ENCODE measurements around the gene PRCC.

The PRCC gene

DNA sequence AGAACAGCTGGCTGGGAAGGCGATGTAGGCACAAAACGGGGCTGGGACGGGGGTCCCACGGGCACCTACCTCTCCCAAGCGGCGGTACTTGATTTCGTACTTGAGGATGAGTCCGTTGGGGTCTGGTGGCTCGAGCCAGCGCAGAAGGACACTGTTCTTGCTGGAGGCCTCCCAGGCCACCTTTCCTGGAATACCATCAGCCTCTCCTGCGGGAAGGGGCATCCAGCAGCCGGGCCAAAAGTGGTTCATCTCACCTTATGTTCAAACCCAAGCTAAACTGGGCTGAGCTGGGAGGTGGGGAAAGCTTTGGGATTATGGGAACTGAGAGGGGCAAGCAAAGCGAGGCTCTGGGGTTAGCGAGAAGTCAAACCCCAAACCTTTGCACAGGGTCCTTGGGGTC lies 77.3 kb downstream of the PRCC start:
- DNase-seq (ENCODE audit: low read depth) = no peak

DNA sequence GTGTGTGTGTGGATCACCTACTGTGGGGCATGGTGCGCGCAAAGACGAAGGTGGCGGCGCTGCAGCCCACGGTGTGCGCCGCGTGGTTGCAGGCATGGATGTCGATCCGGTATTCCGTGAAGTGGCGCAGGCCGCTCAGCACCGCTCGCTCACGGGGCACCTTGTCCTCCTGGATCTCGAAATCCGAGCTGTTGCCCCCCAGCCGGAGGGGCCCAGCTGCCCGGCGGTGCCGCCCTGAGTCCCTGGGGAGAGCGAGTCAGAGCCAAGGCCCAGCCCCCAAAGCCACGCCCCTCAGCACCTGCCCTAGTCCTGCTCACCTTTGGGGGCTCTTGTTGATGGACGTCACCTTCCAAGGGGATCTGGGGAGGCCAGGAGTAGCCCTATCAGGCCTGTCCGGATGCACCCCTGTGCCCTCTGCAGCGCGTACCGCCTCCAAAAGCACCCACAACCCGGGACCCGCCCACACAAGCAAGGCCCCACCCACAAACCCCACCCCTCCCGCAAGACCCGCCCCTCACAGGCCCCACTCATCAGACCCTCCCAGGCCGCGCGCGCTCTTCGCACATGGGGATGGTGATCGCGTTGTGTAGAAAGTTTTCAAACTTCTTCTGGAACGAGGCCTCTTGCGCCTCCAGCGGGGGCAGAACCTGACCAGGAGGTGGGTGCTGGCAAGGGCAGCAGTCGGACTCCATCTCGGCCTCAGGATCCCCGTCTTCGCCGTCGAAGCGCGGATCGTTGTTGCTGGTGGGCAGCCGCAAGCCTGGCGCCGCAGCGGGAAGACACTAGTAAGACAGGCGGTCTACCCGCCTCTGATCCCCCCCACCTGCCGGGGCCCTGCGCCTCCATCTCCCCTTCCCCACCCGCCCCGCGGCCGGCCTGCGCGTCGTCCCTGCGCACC lies 78.0 kb downstream of the PRCC start:
- DNase-seq (ENCODE audit: low read depth) = no peak

DNA sequence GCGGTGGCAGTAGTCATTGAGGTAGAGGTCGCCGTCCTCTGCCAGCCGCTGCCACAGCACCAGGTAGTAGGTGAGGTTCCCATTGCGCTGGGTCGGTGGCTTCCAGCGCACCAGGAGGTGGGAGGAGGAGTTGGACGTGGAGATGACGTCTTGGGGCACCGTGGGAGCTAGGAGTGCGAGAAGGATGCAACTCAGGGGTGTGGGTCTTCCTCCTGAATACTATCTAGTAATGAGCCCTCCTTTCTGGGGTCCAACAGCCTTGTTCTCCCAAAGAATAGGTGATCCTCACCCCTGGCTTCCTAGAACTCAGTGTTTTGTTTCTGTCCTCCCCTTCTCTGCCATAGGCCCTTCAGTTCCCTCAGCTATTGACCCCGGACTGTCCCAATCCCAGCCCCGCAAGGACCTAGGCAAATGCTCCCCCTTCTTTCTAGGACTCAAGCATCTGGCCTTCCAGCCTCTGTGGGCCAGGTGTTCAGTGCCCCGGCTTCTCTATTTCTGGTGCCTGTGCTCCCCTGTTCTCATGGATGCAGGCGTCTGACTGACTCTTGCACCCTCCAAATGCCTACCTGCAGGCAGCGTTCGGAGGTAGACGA lies 78.7 kb downstream of the PRCC start:
- DNase-seq (ENCODE audit: low read depth) = no peak

GRCh38 chr1:156846643-156847042 lies 79.3 kb downstream of the PRCC start:
- no peak for DNase-seq (ENCODE audit: low read depth)

GRCh38 chr1:156847591-156848460 lies 80.5 kb downstream of the PRCC start:
- no peak for DNase-seq (ENCODE audit: low read depth)

DNA sequence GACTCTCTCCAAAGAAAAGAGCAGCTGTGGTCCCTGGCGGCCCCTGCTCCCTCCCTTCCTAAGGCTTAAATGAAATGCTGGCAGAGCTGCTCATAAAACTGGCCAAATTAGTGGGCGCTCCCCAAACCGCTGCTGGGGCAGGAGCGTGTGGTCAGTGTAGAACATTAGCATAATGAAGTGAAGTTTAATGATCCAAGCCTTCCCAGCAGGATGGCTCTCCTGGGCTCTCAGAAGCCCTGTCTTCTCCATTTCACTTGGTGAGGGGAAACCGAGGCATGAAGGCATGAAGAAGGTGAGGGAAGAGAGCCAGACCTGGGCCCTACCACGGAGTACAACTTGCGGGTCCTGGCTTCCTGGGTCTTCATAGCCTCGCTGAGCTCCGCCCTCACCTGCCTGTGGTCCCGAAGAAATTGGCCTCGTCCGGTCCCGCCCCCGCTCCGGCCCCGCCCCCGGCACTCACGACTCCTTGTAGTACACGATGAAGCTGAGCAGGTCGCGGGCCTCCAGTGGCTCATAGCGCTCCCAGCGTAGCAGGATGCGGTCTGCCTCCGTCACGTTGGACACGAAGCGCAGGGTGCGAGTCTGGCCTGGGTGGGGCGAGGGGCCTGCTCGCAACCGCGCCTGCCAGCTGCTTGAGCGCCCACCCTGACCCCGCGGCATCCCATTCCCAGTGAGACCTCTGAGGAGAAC lies 81.3 kb downstream of the PRCC start:
- peak; percentile 52 for DNase-seq (ENCODE audit: low read depth)

GRCh38 chr1:156849151-156849496 lies 81.8 kb downstream of the PRCC start:
- no peak for DNase-seq (ENCODE audit: low read depth)

Data from activated gamma-delta T cell treated with anti-CD3 and anti-CD28 coated beads, Interleukin-2, amount 50 U/mL, for 16 hours (primary cell).